22Rv1 (cell line): ENCODE data around the gene RNF144B.

Experiments
- CTCF ChIP-seq: fragments of 450-650 bp; IDR thresholded peaks from 2 replicates; pipeline ENCODE4 v1.5.1; 2017; ENCODE audit warnings: mild to moderate bottlenecking
- ZFX ChIP-seq: fragments of 450-650 bp; IDR thresholded peaks from 2 replicates; pipeline ENCODE4 v1.6.1; 2017; ENCODE audit warnings: antibody characterized with exemption, borderline replicate concordance

- TF ChIP-seq CTCF, result no peak
- TF ChIP-seq ZFX, result no peak
Observed at GRCh38 chr6:18439581-18439980, 52.4 kb downstream of the RNF144B start.
